GM12874 (cell line): ENCODE measurements around the gene KRT85.

Source experiments
- CTCF ChIP-seq: IDR thresholded peaks from 2 replicates; pipeline ENCODE4 v1.5.1; 2011; ENCODE audit warnings: low read depth, mild to moderate bottlenecking, control low read depth, low read length, moderate library complexity; ENCODE audit not compliant: insufficient read depth

The KRT85 gene

GRCh38 chr12:52344111-52344510, 23.2 kb downstream of the KRT85 start:
- TF ChIP-seq CTCF = no peak

- TF ChIP-seq CTCF = no peak
Measured at GRCh38 chr12:52343550-52343949, 23.7 kb downstream of the KRT85 start.

- no peak for TF ChIP-seq CTCF
Measured at GRCh38 chr12:52342781-52343490, 24.3 kb downstream of the KRT85 start.

GRCh38 chr12:52341066-52341580, 26.2 kb downstream of the KRT85 start:
- no peak for TF ChIP-seq CTCF

DNA sequence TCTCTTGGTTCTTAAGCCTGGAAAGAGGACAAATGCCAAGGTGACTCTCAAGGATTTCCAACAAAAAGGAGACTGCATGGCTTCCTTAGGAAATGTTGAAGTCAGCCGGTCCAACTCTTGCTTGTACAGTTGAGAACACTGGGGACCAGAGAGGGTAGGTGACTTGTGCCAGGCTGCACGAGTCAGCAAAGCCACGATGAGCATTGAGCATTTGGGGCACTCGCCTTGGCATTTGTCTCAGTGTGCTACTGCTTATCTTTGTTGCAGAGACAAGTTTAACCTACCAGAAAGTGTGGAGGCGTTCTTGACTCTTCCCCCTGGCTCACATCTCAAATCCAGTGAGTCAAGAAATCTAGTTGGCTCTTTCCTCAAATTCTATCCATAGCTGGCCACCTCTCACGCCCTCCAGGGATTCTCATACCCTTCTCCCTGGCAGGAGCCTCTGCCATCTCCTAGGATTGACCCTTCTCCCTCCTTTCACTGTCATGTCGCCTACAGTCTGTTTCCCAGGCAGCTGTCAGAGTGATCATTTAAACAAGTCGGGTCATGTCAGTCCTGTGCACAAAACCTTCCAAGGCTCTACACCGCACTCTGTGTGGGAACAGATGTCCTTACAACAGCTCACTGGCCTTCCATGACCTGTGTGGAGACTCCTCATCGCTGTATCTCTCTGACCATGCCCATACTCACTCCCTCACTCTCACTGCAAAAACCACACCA, 28.9 kb downstream of the KRT85 start:
- no peak for TF ChIP-seq CTCF

- TF ChIP-seq CTCF = no peak
Measured at GRCh38 chr12:52337054-52337453, 30.2 kb downstream of the KRT85 start.

DNA sequence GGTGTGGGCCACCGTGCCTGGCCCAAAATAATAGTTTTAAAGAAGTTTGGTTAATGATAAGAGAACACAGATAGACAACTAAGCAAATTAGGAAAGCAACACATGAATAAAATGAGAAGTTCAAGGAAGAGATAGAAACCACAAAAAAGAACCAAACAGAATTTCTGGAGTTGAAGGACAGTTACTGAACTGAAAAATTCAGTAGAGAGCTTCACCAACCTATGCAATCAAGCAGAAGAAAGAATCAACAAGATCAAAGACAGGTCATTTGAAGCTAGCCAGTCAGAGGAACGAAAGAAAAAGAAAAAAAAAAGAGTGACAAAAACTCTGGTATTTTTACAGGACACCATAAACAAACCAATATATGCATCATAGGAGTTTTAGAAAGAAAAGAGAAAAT, 30.6 kb downstream of the KRT85 start:
- no peak for TF ChIP-seq CTCF
